K562 (cell line): Measurements from ENCODE around the gene PCDH9. TPM values are rescaled to one million over a fixed set of nuclear protein-coding genes. Genes with fewer than 3 reads are reported as not detected.

Source experiments
- ATAC-seq: fragments of 200-7000 bp; cut with Tn5 transposase; 3 replicates; pipeline ENCODE4 v1.9.1; 2020; ENCODE audit warnings: moderate library complexity
- BruUV-seq: library from RNA; stranded (reverse); fragments of 400-500 nt; replicated peaks from 2 replicates; lab custom pipeline; 2021; lab: Mats Ljungman, UMichigan
- CTCF ChIA-PET: fragments of 300-600 bp; formaldehyde crosslinking; extraction: SDS; loops from one replicate; lab custom pipeline; 2021; ENCODE audit warnings: low intra/inter-chr PET ratio; lab: Yijun Ruan, JAX
- POLR2A ChIA-PET: fragments of 300-600, 350-650 bp; sonication (Branson Sonifier 250); formaldehyde crosslinking; extraction: SDS; loops from one replicate; lab custom pipeline; 2021; ENCODE audit warnings: antibody characterized with exemption, inconsistent platforms; lab: Yijun Ruan, JAX
- DNase-seq, 4 experiments: peaks; one replicate each; pipeline versions ENCODE4 v3.0.0 to v3.0.0-alpha.2; 2011 to 2018; ENCODE audit warnings: low spot score in 3 of 4, mixed read lengths in 3 of 4; ENCODE audit errors: extremely low read depth in 1 of 4
- FAIRE-seq: peaks from 2 replicates; lab custom pipeline; 2011; peaks lifted over from hg19 to GRCh38; lab: Jason Lieb, UNC
- H2AFZ ChIP-seq: 2 replicates; pipeline ENCODE4 v1.6.0; 2011; ENCODE audit warnings: low read depth, low read length, control low read depth, inconsistent platforms
- H3K27ac ChIP-seq: fragments of 200-600 bp; 3 replicates; pipeline ENCODE4 v1.8.0; 2011; ENCODE audit warnings: low read depth, mild to moderate bottlenecking, control low read depth, inconsistent platforms, low read length, moderate library complexity, mixed read lengths; ENCODE audit errors: extremely low read depth
- H3K27me3 ChIP-seq, 2 experiments: fragments of 300-600 bp in 1 of 2; 2 replicates in 1 of 2; 3 replicates in 1 of 2; pipeline versions ENCODE4 v1.6.0 to v1.8.0; 2011; ENCODE audit warnings: inconsistent platforms in 2 of 2, low read length in 2 of 2, mild to moderate bottlenecking in 1 of 2, mixed read lengths in 1 of 2, moderate library complexity in 1 of 2; ENCODE audit not compliant: control insufficient read depth in 2 of 2, insufficient read depth in 2 of 2
- H3K36me3 ChIP-seq: fragments of 300-600 bp; 3 replicates; pipeline ENCODE4 v1.8.0; 2011; ENCODE audit warnings: mild to moderate bottlenecking, low read length, inconsistent platforms; ENCODE audit not compliant: control insufficient read depth, insufficient read depth
- H3K4me1 ChIP-seq, 2 experiments: fragments of 200-600 bp in 1 of 2; replicated peaks in 1 of 2; 2 replicates in 1 of 2; 3 replicates in 1 of 2; pipeline versions ENCODE4 v1.5.1 to v1.8.0; 2011; ENCODE audit warnings: inconsistent platforms in 2 of 2, low read length in 2 of 2, mild to moderate bottlenecking in 1 of 2, mixed read lengths in 1 of 2, moderate library complexity in 1 of 2; ENCODE audit not compliant: control insufficient read depth in 2 of 2, insufficient read depth in 2 of 2
- H3K4me2 ChIP-seq: 2 replicates; pipeline ENCODE4 v1.6.1; 2011; ENCODE audit warnings: low read length, control low read depth, inconsistent platforms, mixed read lengths; ENCODE audit not compliant: insufficient read depth
- H3K4me3 ChIP-seq: fragments of 200-600 bp; sonication (generic), shearing (Covaris generic); 2 replicates; pipeline ENCODE4 v1.5.1; 2016; ENCODE audit warnings: control low read depth, inconsistent platforms
- H3K79me2 ChIP-seq: fragments of 200-600 bp; 3 replicates; pipeline ENCODE4 v1.8.0; 2011; ENCODE audit warnings: low read length, inconsistent platforms; ENCODE audit not compliant: control insufficient read depth, insufficient read depth
- H3K9ac ChIP-seq, 2 experiments: 2 replicates each; pipeline versions ENCODE4 v1.6.0 to v1.6.1; 2011; ENCODE audit warnings: low read depth in 2 of 2, low read length in 2 of 2, control low read depth in 1 of 2, inconsistent platforms in 1 of 2, mild to moderate bottlenecking in 1 of 2, mixed read lengths in 1 of 2; ENCODE audit not compliant: insufficient read depth in 1 of 2
- H3K9me1 ChIP-seq: one replicate; pipeline ENCODE4 v1.6.0; 2011; ENCODE audit warnings: inconsistent platforms, mild to moderate bottlenecking, low read length, moderate library complexity; ENCODE audit not compliant: control insufficient read depth, insufficient read depth
- H3K9me3 ChIP-seq: replicated peaks from 2 replicates; pipeline ENCODE4 v1.5.1; 2011; ENCODE audit warnings: low read depth, low read length, inconsistent platforms; ENCODE audit not compliant: control insufficient read depth, insufficient read depth
- H4K20me1 ChIP-seq: replicated peaks from 2 replicates; pipeline ENCODE4 v1.6.1; 2011; ENCODE audit warnings: low read length, inconsistent platforms, mixed read lengths; ENCODE audit not compliant: control insufficient read depth, insufficient read depth
- NFRKB ChIP-seq: fragments of 450-650 bp; IDR thresholded peaks from 2 replicates; pipeline ENCODE4 v1.6.1; 2016; ENCODE audit warnings: low read depth
- SPI1 ChIP-seq: IDR thresholded peaks from 2 replicates; pipeline ENCODE4 v1.6.1; 2011; ENCODE audit warnings: low read depth, low read length, control low read depth, borderline replicate concordance
- WGBS: fragments of 100-300 bp; shearing (Covaris generic); methylation state at CpG from one replicate; pipeline ENCODE4 v1.1.6; 2016; ENCODE audit warnings: low coverage, mixed read lengths; ENCODE audit not compliant: insufficient coverage; ENCODE audit errors: missing lambda C conversion rate; 5-methylcytosine and 5-hydroxymethylcytosine counted together
- in situ Hi-C: fragments of 300-500 bp; cut with MboI; formaldehyde crosslinking; loops from 4 replicates; pipeline ENCODE4 v1.15.0; 2018; ENCODE audit warnings: inconsistent platforms, mixed read lengths
- intact Hi-C: fragments of 100-400 bp; cut with micrococcal nuclease; formaldehyde crosslinking; loops from 2 replicates; pipeline ENCODE4 v1.14.2; 2022
- polyA plus RNA-seq, 8 experiments: library from polyadenylated mRNA; depleted of rRNA in 4 of 8; stranded (reverse) in 5 of 8; unstranded in 3 of 8; fragments of >200 nt; fragmentation: Nextera tagmentation in 2 of 8; fragmentation: Illumina TruSeq in 1 of 8; extraction: Ambion mirVana in 2 of 8; extraction: Trizol in 1 of 8; gene quantifications; 2 replicates each; pipeline versions ENCODE4 v1.2.1 to v1.2.3, GENCODE V29; 2011 to 2014; ENCODE audit warnings: inconsistent platforms in 1 of 8, missing spikeins in 1 of 8
- total RNA-seq, 7 experiments: library from RNA; depleted of rRNA in 6 of 7; stranded (reverse); fragments of >200 nt in 6 of 7; fragmentation: Illumina TruSeq in 2 of 7; extraction: Trizol in 2 of 7; gene quantifications; 2 replicates each; pipeline versions ENCODE4 v1.2.1 to v1.2.3, GENCODE V29; 2011 to 2021; ENCODE audit warnings: low replicate concordance in 1 of 7
- TF ChIP-seq, protein P1 (sequence below): fragments of 250-450 bp; sonication (Bioruptor Pico); IDR thresholded peaks from 2 replicates; pipeline ENCODE4 v1.4.0; 2020; ENCODE audit warnings: mild to moderate bottlenecking, moderate library complexity
- TF ChIP-seq, protein P2 (sequence below): sonication (generic); formaldehyde crosslinking; IDR thresholded peaks from 2 replicates; pipeline ENCODE4 v1.8.0; 2022; ENCODE audit warnings: missing genetic modification reagents, mild to moderate bottlenecking, borderline replicate concordance

Gene PCDH9
- total and polyA plus RNA-seq, 9 of the 15 experiments (the other 6 are each of a cell fraction or from before 2014, with no cell fraction given), result 1.1 to 6.7 (median 4.9) TPM

DNA sequence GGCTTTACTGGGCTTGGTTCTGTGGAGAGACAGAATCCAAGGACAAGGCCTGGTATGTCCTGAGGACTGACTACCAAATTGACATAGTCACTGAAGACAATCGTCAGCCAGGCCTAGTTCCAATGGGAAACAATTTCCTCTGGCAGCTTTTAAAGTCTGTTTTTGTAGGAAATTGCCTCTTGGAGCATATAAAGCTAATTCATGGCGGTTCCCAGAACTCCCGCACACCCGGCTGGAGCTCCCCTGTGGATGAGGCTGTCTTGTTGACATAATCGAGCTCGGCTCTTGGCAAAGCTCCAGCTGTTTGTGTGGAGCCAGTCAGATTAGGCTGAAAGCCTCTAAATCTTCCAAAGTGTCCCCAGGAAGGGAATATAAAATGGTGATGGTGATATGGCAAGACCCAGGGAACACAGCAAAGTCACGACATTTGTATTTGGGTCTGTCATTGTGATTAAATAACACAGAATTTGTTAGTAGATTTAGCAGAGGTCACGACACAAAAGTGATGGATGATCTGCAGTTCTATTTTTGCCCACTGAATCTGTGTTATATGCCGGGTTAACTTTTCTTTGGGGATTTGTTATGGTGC, 395.0 kb downstream of the PCDH9 start (continued):
- TF ChIP-seq, protein P1, sequence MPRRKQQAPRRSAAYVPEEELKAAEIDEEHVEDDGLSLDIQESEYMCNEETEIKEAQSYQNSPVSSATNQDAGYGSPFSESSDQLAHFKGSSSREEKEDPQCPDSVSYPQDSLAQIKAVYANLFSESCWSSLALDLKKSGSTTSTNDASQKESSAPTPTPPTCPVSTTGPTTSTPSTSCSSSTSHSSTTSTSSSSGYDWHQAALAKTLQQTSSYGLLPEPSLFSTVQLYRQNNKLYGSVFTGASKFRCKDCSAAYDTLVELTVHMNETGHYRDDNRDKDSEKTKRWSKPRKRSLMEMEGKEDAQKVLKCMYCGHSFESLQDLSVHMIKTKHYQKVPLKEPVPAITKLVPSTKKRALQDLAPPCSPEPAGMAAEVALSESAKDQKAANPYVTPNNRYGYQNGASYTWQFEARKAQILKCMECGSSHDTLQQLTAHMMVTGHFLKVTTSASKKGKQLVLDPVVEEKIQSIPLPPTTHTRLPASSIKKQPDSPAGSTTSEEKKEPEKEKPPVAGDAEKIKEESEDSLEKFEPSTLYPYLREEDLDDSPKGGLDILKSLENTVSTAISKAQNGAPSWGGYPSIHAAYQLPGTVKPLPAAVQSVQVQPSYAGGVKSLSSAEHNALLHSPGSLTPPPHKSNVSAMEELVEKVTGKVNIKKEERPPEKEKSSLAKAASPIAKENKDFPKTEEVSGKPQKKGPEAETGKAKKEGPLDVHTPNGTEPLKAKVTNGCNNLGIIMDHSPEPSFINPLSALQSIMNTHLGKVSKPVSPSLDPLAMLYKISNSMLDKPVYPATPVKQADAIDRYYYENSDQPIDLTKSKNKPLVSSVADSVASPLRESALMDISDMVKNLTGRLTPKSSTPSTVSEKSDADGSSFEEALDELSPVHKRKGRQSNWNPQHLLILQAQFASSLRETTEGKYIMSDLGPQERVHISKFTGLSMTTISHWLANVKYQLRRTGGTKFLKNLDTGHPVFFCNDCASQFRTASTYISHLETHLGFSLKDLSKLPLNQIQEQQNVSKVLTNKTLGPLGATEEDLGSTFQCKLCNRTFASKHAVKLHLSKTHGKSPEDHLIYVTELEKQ (CRISPR knock-in tag), result no peak
- no peak for TF ChIP-seq NFRKB

DNA sequence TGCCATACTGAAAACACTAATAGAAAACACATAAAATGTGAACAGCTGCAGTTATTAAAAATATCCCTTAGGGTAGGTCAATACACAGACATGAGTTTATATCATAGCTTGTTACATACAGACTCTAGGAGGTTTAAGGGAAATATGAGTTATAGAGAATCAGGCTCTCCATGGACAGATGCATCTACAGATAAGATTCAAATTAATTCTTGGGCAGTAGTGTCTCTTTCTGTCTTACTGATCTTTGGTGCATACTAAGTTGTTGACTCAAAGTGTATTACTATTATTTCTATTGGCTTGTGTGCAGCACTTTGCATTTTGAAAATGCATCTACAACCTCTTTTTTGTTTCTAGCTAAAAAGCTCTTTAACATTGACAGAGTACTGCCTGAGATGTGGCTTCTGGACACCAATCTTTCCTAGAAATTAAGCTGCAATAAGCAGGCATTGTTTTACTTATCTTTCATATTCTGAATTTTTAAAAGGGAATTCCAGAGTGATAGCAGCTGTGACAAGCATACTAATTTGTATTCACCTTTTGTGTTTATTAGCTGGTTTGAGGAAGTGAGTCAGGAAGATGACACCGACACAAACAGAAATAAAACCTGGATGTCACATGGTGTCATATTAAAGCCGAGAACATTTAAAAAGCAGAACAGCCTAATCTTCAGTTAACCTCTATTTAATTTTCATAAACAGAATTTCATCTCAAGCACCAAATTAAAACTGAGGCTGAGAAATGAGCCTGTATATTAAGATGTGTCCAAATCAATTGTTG, 399.0 kb downstream of the PCDH9 start:
- peak; percentile 17; the same call in 1 of the 2 replicates for TF ChIP-seq SPI1
- TF ChIP-seq, protein P2, sequence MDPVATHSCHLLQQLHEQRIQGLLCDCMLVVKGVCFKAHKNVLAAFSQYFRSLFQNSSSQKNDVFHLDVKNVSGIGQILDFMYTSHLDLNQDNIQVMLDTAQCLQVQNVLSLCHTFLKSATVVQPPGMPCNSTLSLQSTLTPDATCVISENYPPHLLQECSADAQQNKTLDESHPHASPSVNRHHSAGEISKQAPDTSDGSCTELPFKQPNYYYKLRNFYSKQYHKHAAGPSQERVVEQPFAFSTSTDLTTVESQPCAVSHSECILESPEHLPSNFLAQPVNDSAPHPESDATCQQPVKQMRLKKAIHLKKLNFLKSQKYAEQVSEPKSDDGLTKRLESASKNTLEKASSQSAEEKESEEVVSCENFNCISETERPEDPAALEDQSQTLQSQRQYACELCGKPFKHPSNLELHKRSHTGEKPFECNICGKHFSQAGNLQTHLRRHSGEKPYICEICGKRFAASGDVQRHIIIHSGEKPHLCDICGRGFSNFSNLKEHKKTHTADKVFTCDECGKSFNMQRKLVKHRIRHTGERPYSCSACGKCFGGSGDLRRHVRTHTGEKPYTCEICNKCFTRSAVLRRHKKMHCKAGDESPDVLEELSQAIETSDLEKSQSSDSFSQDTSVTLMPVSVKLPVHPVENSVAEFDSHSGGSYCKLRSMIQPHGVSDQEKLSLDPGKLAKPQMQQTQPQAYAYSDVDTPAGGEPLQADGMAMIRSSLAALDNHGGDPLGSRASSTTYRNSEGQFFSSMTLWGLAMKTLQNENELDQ (CRISPR knock-in tag), result no peak
- H2AFZ ChIP-seq, result no peak overlapping the region
- H3K4me1 ChIP-seq, result no peaks in the 10 kb centered on the region; a peak in 1 of 5 replicates
- DNase-seq (no peak), FAIRE-seq (no peak), ATAC-seq (no peak)
- H3K27me3 ChIP-seq, result no peaks in the 10 kb centered on the region
- H3K9me3 ChIP-seq, result no peaks in the 10 kb centered on the region
- H4K20me1 ChIP-seq, result no peaks in the 10 kb centered on the region
- no peak overlapping the region for H3K27ac ChIP-seq
- WGBS, result 26% methylated on average over 2 of the region's 2 CpGs
- no TSS peak for BruUV-seq
- no peak overlapping the region for H3K4me2 ChIP-seq
- POLR2A ChIA-PET, result interaction anchor here (0.7 kb wide), 1 partner anchor 48 kb away, joined by 3 read pairs; no protein-coding TSS in a partner anchor
- no peaks in the 10 kb centered on the region for H3K79me2 ChIP-seq
- in situ Hi-C loops (no loop called here), intact Hi-C loops (no loop called here)
- H3K36me3 ChIP-seq, result no peaks in the 10 kb centered on the region
- H3K4me3 ChIP-seq, result no peak overlapping the region
- CTCF ChIA-PET, result no interaction called here
- no peaks in the 10 kb centered on the region for H3K9me1 ChIP-seq
- no peak overlapping the region for H3K9ac ChIP-seq
